Pancreas (tissue), 10 donors: ENCODE measurements around the gene MBTD1. TPM values are rescaled to one million over a fixed set of nuclear protein-coding genes. Genes with fewer than 3 reads are reported as not detected.

Source experiments
- ATAC-seq, 4 donors: fragments of 200-7000 bp; cut with Tn5 transposase; one replicate each; pipeline versions ENCODE4 v1.8.0 to v1.9.1; 2020; ENCODE audit warnings: mild to moderate bottlenecking in 4 of 4, moderate library complexity in 4 of 4
- DNase-seq, 6 donors: peaks; one replicate each; pipeline ENCODE4 v3.0.0-alpha.2; 2020
- FAIRE-seq: peaks from 2 replicates; lab custom pipeline; 2012; peaks lifted over from hg19 to GRCh38; lab: Jason Lieb, UNC
- H3K27ac ChIP-seq, 4 donors: fragments of 200-600 bp; sonication (generic); 1 replicate in 3 of 4; 2 replicates in 1 of 4; pipeline versions ENCODE4 v1.5.0 to v1.8.0; 2020
- H3K27me3 ChIP-seq, 4 donors: fragments of 200-600 bp; one replicate each; pipeline ENCODE4 v1.8.0; 2021
- H3K36me3 ChIP-seq, 3 donors: fragments of 200-600 bp; sonication (generic) in 1 of 3; one replicate each; pipeline versions ENCODE4 v1.5.0 to v1.8.0; 2020 to 2021
- H3K4me1 ChIP-seq, 3 donors: fragments of 200-600 bp; one replicate each; pipeline ENCODE4 v1.8.0; 2021
- H3K4me3 ChIP-seq, 4 donors: fragments of 200-600 bp; sonication (generic) in 2 of 4; one replicate each; pipeline versions ENCODE4 v1.5.0 to v1.8.0; 2020 to 2021
- H3K9me3 ChIP-seq, 4 donors: fragments of 200-600 bp; one replicate each; pipeline ENCODE4 v1.8.0; 2021
- CTCF ChIP-seq, 4 donors: fragments of 200-600 bp; sonication (generic) in 3 of 4; IDR thresholded peaks; one replicate each; pipeline versions ENCODE4 v1.5.0 to v1.8.0; 2021; ENCODE audit warnings: antibody characterized with exemption in 4 of 4
- WGBS, 2 donors: extraction: QIAGEN DNeasy Blood & Tissue Kit; methylation state at CpG; one replicate each; pipeline ENCODE4 v1.1.7; 2013; 5-methylcytosine and 5-hydroxymethylcytosine counted together
- intact Hi-C, 3 donors: fragments of 100-400 bp; cut with DNase I; formaldehyde crosslinking; loops; one replicate each; pipeline versions ENCODE4 v1.11.1 to v1.14.2; 2022
- polyA plus RNA-seq, 2 donors: library from polyadenylated mRNA; stranded (reverse); fragments of 200-250 nt; gene quantifications; one replicate each; pipeline ENCODE4 v1.2.3, GENCODE V29; 2013
- total RNA-seq, 6 donors: library from RNA; stranded (reverse); fragmentation: NEBNext Ultra II Directional in 4 of 6; extraction: Animal tissue kit (Norgen Biotek cat#: 25700) in 4 of 6; gene quantifications; one replicate each; pipeline versions ENCODE4 v1.2.1 to v1.2.4, GENCODE V29; 2021 to 2023
- donor health status: healthy with polysubstance abuse.
- donor health status: DM: no; HTN: no; CAD: no; lungs with moderate emphysema.
- donor health status: DM: no; HTN: no; CAD: no.
- donor health status: control.
- donor health status: control.
- donor health status: Bipolar disorder and iron deficiency.
- donor health status: DM: yes; HTN: yes; CAD: no.
- donor health status: DM: no; HTN: no; CAD: no.
- donor health status: DM: no; HTN: no; CAD: no.
- donor health status: DM: yes; HTN: yes; CAD: no.

MBTD1 gene
- total and polyA plus RNA-seq, 8 donors: 5.6 to 12.6 (median 7.8) TPM

- Histone ChIP-seq H3K27me3 (no peaks in the 10 kb centered on the region), H3K9me3 (no peaks in the 10 kb centered on the region), H3K4me1 (peaks cover 16 to 36% (median 35%) of the 10 kb centered on the region in 3 donors), H3K36me3 (no peaks in the 10 kb centered on the region), H3K4me3 (no peak overlapping the region), H3K27ac (peak overlapping the region in 1 of 4 donors; percentile 42)
- no peak for FAIRE-seq
- WGBS, 2 donors: 15 to 20% methylated on average over 6 of the region's 6 CpGs
- DNase-seq: no peak
- no peak for TF ChIP-seq CTCF (IDR thresholded peaks at IDR 0.05)
- ATAC-seq: no peak
- intact Hi-C loops: no loop called here
These were observed 4.2 kb downstream of the MBTD1 start for GRCh38 chr17:51255673-51256072.

GRCh38 chr17:51251010-51251409, 8.8 kb downstream of the MBTD1 start:
- TF ChIP-seq CTCF (IDR thresholded peaks at IDR 0.05): no peak
- FAIRE-seq: no peak
- DNase-seq: no peak
- Histone ChIP-seq H3K27ac (no peak overlapping the region), H3K4me1 (peaks cover 7 to 12% (median 10%) of the 10 kb centered on the region in 3 donors), H3K9me3 (no peaks in the 10 kb centered on the region), H3K27me3 (no peaks in the 10 kb centered on the region), H3K36me3 (no peaks in the 10 kb centered on the region), H3K4me3 (no peak overlapping the region)
- intact Hi-C loops: no loop called here
- no peak for ATAC-seq

- DNase-seq: no peak
- 96 to 97% methylated on average over 3 of the region's 3 CpGs for WGBS, 2 donors
- Histone ChIP-seq H3K4me3 (no peak overlapping the region), H3K27me3 (no peaks in the 10 kb centered on the region), H3K9me3 (no peaks in the 10 kb centered on the region), H3K27ac (no peak overlapping the region), H3K4me1 (peaks cover 1 to 5% (median 5%) of the 10 kb centered on the region in 3 donors), H3K36me3 (no peaks in the 10 kb centered on the region)
- FAIRE-seq: no peak
- TF ChIP-seq CTCF (IDR thresholded peaks at IDR 0.05): no peak
- intact Hi-C loops: no loop called here
- no peak for ATAC-seq
These were observed 9.5 kb downstream of the MBTD1 start for GRCh38 chr17:51250314-51250840.

GRCh38 chr17:51245535-51245934, 14.3 kb downstream of the MBTD1 start:
- Histone ChIP-seq H3K4me1 (peaks cover 0 to 5% (median 0%) of the 10 kb centered on the region in 3 donors), H3K27ac (no peak overlapping the region), H3K9me3 (no peaks in the 10 kb centered on the region), H3K27me3 (no peaks in the 10 kb centered on the region), H3K36me3 (no peaks in the 10 kb centered on the region), H3K4me3 (no peak overlapping the region)
- 92 to 97% methylated on average over 1 of the region's 1 CpG for WGBS, 2 donors
- DNase-seq (no peak), FAIRE-seq (no peak), ATAC-seq (no peak)
- intact Hi-C loops: no loop called here
- no peak for TF ChIP-seq CTCF (IDR thresholded peaks at IDR 0.05)

GRCh38 chr17:51244041-51244440, 15.8 kb downstream of the MBTD1 start:
- no peak for TF ChIP-seq CTCF (IDR thresholded peaks at IDR 0.05)
- FAIRE-seq (no peak), DNase-seq (no peak), ATAC-seq (peak in 1 of 4 donors; percentile 36)
- H3K9me3 ChIP-seq: no peaks in the 10 kb centered on the region
- intact Hi-C loops: no loop called here
- no peaks in the 10 kb centered on the region for H3K36me3 ChIP-seq
- H3K27me3 ChIP-seq: no peaks in the 10 kb centered on the region
- no peak overlapping the region for H3K27ac ChIP-seq
- WGBS, 2 donors: 36 to 37% methylated on average over 4 of the region's 4 CpGs
- H3K4me3 ChIP-seq: no peak overlapping the region
- peaks cover 0 to 5% (median 0%) of the 10 kb centered on the region in 3 donors for H3K4me1 ChIP-seq
